NCI-H1694 treated with DMSO at 0.1 percent for 48 hours (cell line): Measurements from ENCODE around the gene VANGL2.
"Not testable (repeated sequence)": the region's sequence is repeated elsewhere in the genome, so short reads cannot be mapped to it uniquely, and the experiment has no call there.

Source experiments
- DNase-seq: peaks from one replicate; lab custom pipeline; 2025; lab: John Stamatoyannopoulos, UW

VANGL2 gene

DNA sequence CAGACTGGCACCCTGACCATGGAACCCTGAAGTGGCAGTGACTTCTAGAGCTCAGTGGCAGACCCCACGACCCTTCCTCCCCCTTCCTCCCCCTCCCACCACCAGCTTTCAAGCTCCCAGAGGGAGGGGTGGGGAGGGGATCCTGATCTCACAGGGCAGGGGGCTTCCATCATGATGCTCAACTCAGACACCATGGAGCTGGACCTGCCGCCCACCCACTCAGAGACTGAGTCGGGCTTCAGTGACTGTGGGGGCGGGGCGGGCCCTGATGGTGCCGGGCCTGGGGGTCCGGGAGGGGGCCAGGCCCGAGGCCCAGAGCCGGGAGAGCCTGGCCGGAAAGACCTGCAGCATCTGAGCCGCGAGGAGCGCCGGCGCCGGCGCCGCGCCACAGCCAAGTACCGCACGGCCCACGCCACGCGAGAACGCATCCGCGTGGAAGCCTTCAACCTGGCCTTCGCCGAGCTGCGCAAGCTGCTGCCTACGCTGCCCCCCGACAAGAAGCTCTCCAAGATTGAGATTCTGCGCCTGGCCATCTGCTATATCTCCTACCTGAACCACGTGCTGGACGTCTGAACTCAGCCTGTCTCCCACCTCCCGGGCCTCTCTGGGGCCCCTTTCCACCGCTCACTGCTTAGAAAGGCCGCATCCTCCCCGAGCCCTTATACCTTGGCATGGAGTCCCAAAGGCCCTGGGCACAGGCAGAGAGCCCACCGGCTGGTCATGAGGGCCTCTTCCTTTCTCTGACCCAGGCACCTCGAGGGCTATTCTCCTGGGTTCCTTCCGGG is 29.6 kb upstream of the VANGL2 start:
- no peak for DNase-seq

DNA sequence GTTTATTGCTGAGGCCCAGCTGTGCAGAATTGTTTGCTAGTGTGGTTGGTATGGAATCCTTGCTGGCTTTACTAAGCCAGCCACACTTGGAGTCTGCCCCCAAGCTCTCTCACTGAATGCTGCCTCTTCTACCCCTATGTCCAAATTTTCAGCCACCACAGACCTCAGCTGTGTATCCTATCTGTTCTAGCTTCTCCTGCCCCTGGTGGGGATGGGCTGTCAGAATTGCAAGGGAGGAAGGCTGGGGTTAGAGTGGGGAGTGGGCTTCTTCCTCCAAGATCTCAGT is 29.1 kb upstream of the VANGL2 start:
- no peak for DNase-seq

DNA sequence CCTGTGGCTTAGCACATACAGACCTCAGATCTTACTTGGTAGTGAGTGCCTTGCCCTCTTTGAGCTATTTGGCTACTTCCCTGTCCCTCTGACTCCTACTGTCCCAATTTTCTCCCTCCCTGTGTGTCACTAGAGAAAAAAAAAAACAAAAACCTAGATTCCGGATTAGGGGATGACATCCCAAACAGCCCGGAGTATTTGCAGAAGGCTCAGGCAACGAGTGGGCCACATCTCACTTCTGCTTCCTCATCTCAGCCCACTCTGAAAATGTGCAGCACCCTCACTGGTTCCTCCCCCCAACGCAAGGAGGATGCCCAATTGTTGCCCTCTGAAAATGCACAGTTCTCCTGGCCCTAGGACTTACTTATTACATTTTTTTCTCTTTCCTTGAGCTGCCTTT is 28.6 kb upstream of the VANGL2 start:
- no peak for DNase-seq

DNA sequence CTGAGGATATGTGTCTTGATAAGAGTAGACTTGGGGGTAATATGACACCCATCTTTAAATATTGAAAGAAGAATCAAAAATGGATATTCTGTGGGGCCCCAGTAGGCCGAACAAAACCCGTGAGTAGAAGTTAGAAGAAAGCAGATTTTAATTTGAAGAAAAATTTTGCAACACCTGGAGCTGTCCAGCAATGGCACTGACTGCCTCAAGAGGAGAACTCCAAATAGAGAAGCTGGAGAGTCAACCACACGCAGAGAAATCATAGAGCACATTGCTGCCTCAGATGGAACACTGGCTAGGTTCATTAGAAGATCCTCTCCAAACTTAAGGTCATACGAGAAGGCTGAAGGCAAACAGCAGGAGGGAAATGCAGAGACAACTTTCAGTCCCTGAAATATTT is 26.7 kb upstream of the VANGL2 start:
- DNase-seq = no peak

DNA sequence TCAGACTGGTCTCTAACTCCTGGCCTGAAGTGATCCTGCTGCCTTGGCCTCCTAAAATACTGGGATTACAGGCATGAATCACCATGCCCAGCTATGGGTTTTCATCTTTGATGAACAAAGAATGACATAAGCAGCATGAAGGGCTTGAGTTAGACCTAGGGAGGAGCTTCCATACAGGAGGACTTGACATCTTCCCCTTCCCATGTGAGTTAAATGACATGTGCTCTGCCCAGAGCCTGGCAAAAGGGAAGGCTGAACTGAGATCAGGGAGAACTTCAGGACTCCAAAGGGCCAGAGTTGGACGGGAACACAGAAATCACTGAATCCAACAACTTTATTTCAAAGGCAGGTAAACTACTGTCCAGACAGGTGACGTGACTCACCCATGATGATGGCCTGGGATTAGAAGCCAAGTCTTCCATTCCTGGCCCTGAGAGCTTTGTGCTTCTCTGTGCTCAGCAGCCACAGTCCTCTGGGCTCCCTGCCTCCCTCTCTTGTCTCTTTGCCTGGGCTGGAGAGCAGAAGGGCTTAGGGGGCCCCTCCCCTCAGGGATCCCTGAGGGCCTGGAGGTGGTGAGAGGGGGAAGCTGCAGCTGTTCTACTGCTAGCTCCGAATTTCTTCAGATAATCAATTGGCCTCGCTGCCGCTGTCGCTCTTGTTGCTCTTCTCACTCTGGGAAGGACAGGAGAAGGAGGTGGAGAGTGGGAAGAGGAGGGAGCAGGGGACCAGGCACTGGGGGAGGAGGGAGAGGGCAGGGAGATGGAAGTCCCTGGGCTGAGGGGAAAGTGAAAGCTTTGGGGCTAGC is 25.9 kb upstream of the VANGL2 start:
- DNase-seq = no peak

DNA sequence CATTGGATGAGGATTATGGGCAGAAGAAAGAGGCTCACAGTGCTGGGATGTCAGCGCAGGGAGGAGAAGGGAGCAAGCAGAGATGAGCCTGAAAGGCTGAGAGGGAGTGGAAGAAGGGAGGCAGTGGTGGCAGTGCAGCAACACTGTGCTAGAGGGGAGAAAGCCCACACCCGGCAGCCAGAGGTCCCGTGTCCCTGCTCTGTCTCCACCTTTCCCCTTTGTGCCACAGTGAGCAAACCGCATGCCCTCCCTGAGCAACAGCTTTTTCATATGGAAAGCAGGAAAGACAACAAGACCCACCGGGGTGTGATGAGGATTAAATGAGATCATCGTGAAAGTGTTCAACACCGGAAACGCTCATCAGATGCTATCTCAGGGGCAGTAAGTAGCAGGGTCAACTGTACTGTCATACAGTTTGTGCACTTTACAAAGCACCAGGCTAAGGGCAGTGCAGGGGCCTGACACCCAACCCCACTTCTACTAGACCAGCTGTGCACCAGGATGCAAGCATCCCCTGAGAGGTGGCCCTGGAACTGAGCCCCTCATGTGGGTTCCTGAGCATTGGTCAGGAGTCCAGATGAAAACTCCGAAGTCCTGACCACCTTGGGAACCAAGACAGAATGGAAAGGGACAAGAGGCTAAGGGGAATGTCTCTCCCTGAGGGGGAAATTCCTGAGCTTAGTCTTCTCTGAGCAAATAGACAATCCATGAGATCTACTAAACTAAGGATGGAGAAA is 24.4 kb upstream of the VANGL2 start:
- no peak for DNase-seq

DNA sequence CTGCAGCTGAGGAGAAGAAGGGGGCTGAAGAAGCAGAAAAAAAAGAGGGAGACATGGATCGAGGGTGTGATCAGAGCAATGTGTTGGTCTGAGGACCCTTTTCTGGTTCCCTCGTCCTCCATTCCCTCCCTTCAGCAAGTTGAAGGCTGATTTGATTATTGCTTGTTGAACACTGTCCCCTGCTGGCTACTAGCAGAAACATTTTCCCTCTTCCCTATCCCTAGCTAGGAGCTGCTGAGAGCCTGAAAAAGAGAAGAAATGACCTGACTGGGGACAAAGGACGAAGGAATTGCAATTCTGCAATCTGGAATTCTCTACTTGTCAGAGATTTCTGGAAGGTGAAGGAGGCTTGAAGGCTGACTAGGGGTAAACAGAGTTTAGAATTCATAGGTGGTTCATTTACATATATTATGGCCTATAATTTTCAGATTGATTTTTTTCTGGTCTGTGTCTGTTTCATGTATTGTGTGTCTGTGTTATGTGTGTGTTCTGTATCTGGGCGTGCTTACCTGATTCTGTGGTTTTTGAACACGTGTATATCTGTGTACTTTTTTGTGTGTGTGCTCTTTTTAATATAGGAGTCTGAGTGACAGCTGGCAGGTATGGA is 23.7 kb upstream of the VANGL2 start:
- DNase-seq = no peak

DNA sequence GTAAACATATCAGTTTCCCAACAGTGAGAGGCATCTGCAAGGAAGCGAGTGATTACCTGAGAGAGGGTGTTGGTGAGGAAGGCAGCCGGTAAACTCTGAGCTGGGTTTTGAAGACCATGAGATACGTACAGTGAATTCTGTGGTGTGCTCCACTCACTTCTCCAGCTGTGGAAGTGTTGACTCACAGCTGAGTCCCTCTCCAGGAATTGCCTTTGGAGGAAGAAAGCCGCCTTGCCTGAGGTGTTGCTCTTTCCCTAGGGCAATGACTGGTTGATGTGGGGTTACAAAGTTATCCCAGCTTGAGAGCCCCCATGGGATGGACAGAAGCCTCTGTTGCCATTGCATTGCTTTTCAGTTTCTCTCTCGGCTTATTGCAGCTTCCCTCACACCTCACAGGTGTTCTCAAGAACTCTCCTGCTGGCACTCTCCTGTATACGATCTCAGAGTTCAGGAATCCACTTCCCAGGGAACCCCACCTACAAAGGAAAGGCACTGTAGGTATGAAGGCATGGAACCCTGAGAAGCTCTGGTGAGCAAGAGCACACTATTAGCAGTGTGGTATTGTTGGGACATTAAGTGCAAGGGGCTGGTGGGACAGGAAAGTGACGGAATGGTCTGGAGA is 22.7 kb upstream of the VANGL2 start:
- DNase-seq = no peak

DNA sequence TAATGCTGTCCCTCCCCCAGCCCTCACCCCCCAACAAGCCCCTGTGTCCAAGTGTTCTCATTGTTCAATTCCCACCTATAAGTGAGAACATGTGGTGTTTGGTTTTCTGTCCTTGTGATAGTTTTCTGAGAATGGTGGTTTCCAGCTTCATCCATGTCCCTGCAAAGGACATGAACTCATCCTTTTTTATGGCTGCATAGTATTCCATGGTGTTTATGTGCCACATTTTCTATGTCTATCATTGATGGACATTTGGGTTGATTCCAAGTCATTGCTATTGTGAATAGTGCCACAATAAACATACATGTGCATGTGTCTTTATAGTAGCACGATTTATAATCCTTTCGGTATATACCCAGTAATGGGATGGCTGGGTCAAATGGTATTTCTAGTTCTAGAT is 15.6 kb upstream of the VANGL2 start:
- not testable (repeated sequence) for DNase-seq

DNA sequence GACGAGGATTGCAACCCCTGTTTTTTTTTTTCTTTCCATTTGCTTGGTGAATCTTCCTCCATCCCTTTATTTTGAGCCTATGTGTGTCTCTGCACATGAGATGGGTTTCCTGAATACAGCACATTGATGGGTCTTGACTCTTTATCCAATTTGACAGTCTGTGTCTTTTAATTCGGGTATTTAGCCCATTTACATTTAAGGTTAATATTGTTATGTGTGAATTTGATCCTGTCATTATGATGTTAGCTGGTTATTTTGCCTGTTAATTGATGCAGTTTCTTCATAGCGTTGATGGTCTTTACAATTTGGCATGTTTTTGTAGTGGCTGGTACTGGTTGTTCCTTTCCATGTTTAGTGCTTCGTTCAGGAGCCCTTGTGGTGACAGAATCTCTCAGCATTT is 12.0 kb upstream of the VANGL2 start:
- not testable (repeated sequence) for DNase-seq

DNA sequence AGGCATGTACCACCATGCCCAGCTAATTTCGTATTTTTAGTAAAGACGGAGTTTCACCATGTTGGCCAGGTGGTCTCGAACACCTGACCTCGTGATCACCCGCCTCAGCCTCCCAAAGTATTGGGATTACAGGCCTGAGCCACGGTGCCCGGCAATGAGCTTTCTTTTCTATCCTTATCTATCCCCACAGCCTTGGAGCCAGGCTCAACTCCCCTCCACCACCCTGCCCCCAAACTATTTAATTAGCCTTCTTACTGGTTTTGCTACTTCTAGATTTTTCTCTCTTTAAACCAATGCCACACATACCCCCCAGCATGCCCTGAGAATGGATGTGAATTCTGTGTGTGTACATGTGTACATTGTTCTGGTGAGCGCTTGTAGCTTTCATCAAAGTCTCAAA is 5.7 kb upstream of the VANGL2 start:
- no peak for DNase-seq

DNA sequence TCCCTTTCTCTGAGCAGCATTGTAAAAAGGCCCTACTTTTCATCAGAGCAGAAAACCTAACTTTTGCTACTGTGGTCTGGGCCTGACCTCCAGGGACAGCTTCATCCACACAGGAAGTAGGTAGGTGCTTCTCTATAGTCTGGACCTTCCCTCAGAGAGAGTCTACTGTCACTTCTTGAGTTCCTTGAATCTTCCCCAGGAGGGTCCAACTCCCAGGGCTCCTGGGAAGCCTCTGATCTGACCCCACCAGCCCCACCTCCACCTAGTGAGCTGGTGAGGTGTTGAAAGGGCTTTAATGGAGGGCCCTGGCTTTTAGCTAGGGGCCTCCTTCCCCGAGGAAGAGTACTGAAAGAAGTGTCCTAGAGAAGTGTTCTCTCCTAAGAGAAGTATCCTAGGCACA is 2.7 kb upstream of the VANGL2 start:
- DNase-seq = no peak

DNA sequence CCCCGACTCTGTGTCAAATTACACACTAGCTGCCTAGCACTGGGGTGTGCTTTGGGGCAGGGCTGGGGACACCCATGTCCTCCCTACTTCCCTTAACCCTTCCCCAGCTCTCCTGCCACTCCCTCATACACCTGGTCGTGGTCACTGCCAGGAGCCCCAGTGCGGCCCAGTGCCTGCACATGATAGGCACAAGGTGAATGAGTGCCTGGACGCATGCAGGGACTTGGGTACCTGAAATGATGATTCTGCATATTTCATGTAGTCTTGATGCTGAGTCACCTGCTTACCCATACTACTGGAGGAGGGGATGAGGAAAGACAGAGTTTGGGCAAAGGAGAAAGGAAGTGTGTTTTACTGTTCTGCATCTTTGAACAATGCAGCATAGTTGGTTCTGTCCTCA is 1.5 kb upstream of the VANGL2 start:
- DNase-seq = no peak

DNA sequence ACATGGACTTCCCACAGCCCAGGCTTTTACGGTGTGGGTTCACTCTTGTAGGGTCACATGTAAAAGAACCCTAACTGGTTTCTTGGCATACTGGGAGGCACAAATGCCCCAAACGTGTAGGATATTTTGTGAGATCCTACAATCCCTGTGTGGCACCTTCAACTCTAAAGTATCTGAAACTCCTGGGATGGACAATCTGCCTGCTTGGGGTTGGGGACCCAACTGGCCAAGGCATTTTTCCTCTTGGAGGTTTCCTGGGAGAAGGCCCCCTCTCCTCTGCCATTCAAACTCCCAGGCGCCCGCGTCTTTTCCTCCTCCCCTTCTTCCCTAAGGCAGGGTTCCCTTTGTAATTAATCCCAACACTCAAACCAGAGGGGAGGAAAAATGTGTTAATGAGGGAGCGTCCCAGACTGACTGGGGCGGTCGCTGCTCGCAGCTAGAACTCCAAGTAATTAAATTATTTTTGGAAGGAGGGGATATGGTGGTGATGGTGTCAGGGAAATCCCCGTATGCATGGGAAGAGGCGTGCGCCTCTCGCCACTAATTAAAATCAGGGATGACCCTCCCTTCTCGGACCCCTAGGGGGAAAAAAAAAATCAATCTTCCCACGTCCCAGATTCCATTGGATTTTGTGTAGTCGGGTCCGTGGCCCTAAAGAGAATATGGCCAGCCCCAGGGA is 681 bp upstream of the VANGL2 start:
- DNase-seq = no peak

DNA sequence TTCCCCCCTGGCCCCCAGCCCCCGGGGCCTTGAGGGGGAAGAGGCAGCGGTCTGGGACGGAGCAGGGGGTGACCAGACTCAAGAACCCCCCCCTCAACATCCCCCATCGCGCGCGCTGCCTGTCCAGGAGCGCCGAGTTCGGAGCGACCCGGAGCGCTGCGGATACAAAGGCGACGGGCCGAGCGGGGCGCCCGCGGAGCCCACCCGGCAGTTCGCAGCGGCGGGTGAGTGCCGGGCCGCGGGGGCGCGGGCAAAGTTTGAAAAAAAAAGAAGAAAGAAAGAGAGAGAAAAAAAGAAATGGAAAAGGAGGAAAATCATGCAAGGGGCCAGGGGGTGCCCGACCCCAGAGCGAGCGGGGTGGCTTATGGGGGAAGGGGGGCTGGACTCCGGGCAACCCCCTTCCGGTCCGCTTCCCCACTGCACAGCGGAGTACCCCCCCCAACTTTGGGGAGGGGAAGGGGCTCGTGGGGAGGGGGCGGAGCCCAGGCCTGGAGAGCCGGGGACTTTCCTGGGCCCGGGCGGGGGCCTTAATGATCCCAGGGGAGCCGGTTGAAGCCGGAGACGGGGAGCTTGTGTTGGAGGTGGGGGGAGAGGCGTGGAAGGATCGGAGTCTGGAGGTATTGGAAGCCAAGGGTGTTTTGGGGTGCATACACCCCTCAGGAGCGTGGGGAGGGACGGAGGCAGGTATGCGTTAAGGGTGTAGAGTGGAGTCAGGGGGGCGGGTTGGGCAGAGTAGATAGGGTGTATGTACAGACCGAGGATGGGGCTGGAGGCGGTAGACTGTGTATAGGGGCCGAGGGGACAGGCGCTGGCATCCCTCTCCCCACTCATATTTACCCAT is 502 bp downstream of the VANGL2 start:
- no peak for DNase-seq

DNA sequence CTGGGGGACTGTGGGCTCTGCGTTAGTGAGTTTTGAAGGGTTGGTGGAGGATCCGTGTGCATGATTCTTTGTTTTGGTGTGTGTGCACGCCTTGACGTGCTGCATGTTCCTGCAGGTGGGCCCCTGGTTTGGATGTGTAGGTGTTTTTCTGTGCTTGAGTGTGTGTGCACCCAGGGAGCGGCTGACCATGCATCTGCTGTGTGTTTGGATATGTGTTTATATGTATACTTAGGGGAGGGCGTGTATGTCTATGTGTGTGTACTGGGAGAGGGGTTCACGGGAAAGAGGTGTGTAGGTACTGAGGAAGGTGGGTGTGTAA is 1.1 kb downstream of the VANGL2 start:
- DNase-seq = no peak

DNA sequence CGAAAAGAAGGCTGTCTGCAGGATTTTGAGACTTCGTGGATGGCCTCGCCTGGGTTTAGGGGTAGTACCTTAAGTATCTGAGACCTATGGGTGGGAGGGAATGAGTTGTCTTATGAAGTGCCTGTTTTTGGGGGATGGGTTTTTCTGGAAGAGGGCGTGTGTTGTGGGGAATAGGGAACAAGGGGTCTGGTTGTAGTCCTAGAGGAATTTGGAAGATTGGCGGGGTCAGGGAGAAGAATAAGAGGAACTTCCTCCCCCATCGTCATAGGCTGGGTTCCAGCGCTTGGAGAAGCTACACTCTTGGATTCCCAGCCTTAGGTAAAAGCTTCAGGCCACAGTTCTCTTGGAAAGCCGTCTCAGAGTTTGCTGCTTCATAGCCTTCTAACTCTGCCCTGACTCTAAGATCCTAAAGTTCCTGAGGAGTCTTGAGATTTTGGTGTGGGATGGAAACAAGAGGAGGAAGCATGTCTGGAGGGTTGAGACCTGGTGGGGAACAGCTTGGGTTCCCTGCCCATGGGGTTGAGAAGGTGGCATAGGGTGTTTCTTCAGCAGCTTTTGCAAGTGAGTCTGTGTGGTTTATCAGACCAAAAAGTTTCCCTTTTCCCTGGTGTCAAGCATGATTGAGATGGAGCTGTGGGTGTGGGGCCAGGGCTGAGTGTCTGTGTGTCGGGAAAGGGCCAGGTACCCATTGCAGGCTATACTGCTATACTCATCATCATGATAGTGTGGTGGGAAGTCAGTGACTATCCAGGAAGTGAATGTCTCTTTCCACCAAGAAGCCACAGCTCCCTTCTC is 1.8 kb downstream of the VANGL2 start:
- DNase-seq = no peak

DNA sequence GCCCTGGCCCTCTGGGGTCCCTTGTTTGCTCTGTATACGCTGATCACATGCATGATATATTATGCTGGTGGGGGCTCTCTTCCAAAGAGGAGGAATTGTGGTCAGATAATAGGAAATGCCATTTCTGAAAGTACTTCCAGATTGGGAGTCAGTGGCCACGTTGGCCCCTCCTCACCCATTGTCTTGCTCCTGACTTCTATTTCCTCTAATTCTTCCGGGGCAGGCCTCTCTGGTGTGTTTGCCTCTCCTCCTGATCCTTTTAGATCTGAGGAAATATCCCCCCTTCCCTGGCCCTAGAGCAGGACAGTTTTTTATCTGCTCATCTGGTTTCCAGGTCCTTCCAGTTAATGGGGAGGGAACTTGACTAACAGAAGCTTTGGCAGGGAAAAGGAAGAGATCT is 2.9 kb downstream of the VANGL2 start:
- DNase-seq = no peak

DNA sequence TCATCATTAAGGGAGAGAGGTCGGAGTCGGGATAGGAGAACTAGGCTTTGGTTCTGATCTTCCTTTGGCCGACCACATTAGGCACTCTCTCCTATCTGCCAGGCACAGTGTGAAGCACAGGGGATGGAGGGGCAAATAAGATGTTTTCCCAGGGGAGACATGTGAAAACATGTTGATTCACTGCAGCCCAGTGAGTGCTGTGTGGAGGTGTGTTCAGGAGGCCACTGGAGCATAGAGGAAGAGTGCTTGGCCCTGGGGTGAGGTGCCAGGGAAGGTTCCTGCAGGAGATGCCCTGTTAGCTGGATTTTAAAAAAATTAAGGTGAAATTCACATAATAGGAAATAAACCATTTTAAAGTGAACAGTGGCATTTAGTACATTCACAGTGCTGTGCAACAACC is 3.7 kb downstream of the VANGL2 start:
- no peak for DNase-seq

DNA sequence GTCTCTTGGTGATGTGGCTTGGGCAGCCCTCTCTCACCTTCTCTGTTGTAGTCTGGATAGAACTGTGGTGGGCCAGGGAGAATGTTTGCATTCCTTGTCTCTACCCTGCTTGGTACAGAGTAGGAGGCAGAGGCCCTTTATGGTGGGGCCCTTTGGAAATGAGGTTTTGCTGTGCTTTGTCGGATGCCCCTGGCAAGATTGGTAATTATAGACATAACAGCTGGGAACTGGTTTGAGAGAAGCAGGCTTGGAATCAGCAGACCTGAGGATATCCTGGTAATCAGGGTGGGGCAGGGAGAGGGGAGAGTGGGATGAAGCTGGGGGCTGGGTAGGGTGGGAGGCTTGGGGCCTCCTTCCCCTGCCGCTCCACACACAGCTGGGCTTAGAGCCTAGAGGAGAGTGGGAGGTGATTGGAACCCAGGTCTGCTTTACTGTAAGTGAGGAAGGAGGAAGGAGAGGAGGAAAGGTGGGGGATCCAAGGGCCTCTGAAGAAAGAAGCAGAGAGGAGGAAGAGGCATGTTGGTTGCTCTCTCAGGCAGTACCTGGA is 5.0 kb downstream of the VANGL2 start:
- DNase-seq = no peak
